GM12891 (cell line): ENCODE data around the gene PLCH2.

Experiments used
- PAX5 ChIP-seq: IDR thresholded peaks from 2 replicates; pipeline ENCODE4 v1.6.1; 2011; ENCODE audit warnings: low read length, moderate library complexity, mild to moderate bottlenecking; ENCODE audit not compliant: insufficient read depth, severe bottlenecking
- POLR2A ChIP-seq: IDR thresholded peaks from 2 replicates; pipeline ENCODE4 v1.6.1; 2011; ENCODE audit warnings: low read depth, low read length, control low read depth
- POLR2AphosphoS5 ChIP-seq: IDR thresholded peaks from 2 replicates; pipeline ENCODE4 v1.6.1; 2011; ENCODE audit warnings: low read depth, low read length, control low read depth
- POU2F2 ChIP-seq: IDR thresholded peaks from 2 replicates; pipeline ENCODE4 v1.6.1; 2011; ENCODE audit warnings: low read depth, mild to moderate bottlenecking, control low read depth, low read length, moderate library complexity
- SPI1 ChIP-seq: IDR thresholded peaks from 2 replicates; pipeline ENCODE4 v1.6.1; 2011; ENCODE audit warnings: low read depth, low read length, control low read depth
- TAF1 ChIP-seq: IDR thresholded peaks from 2 replicates; pipeline ENCODE4 v1.6.1; 2011; ENCODE audit warnings: low read depth, low read length, control low read depth

DNA sequence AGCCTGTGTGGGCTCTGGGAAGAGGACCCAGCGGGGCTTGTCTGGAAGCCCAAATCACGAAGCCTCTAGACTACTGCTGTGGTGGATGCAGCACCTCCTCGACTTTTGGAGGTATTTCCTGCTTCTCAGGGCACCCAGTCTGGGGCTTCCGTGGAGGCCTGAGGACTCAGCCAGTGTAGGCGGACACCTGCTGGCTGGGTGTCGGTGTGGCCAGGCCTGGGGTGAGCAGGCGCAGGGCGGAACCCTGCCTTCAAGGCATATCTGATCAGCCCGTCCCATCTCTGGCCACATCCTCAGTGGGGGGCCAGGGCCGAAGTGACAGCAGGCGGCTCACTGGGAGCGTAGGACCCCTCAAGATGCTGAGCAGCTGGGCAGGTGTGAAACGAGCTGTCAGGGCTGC, 6.9 kb downstream of the PLCH2 start:
- TF ChIP-seq POU2F2, result no peak
- no peak for TF ChIP-seq POLR2A
- TF ChIP-seq SPI1, result no peak
- no peak for TF ChIP-seq POLR2AphosphoS5
- no peak for TF ChIP-seq TAF1
- TF ChIP-seq PAX5, result no peak
